Peyer's patch (tissue), 4 donors: ENCODE data around the gene TBC1D25. TPM values are rescaled to one million over a fixed set of nuclear protein-coding genes. Genes with fewer than 3 reads are reported as not detected.
"Not testable (repeated sequence)": the region's sequence is repeated elsewhere in the genome, so short reads cannot be mapped to it uniquely, and the experiment has no call there.

Experiments used
- DNase-seq, 3 donors: peaks; one replicate each; pipeline ENCODE4 v3.0.0-alpha.2; 2017 to 2019
- H3K27ac ChIP-seq, 4 donors: fragments of 200-600 bp; sonication (generic); one replicate each; pipeline ENCODE4 v1.5.1; 2016 to 2019
- H3K27me3 ChIP-seq, 2 donors: fragments of 200-600 bp; sonication (generic); one replicate each; pipeline ENCODE4 v1.5.1; 2019
- H3K36me3 ChIP-seq, 3 donors: fragments of 200-600 bp; sonication (generic); one replicate each; pipeline ENCODE4 v1.5.1; 2016 to 2019
- H3K4me1 ChIP-seq, 4 donors: fragments of 200-600 bp; sonication (generic); one replicate each; pipeline ENCODE4 v1.5.1; 2016 to 2019
- H3K4me3 ChIP-seq, 4 donors: fragments of 200-600 bp; sonication (generic); 1 replicate in 3 of 4; 2 replicates in 1 of 4; pipeline ENCODE4 v1.5.1; 2016 to 2019; ENCODE audit warnings: mild to moderate bottlenecking in 1 of 4
- H3K9me3 ChIP-seq, 4 donors: fragments of 200-600 bp; sonication (generic); one replicate each; pipeline ENCODE4 v1.5.1; 2016 to 2019; ENCODE audit warnings: mild to moderate bottlenecking in 1 of 4
- CTCF ChIP-seq, 6 experiments: fragments of 450-650 bp in 4 of 6; fragments of 200-600 bp in 2 of 6; sonication (generic) in 1 of 6; IDR thresholded peaks; one replicate each; pipeline ENCODE4 v1.5.1; 2017 to 2019; ENCODE audit warnings: antibody characterized with exemption in 6 of 6, mild to moderate bottlenecking in 3 of 6, moderate library complexity in 1 of 6
- POLR2A ChIP-seq, 2 donors: fragments of 450-650 bp; IDR thresholded peaks; one replicate each; pipeline ENCODE4 v1.5.1; 2017; ENCODE audit warnings: antibody characterized with exemption in 2 of 2, mild to moderate bottlenecking in 2 of 2, moderate library complexity in 2 of 2
- total RNA-seq, 4 donors: library from RNA; depleted of rRNA; stranded (reverse); fragments of >200 nt; gene quantifications; one replicate each; pipeline ENCODE4 v1.1.0, GENCODE V29; 2016

TBC1D25 gene
- total RNA-seq, 4 donors from 2014 or later: 9.3 to 14.9 (median 11.3) TPM

GRCh38 chrX:48540480-48540879 is 966 bp downstream of the TBC1D25 start:
- Histone ChIP-seq H3K27ac (peak overlapping the region; percentile 83 to 91 (median 88)), H3K36me3 (no peaks in the 10 kb centered on the region), H3K9me3 (no peaks in the 10 kb centered on the region), H3K4me1 (no peaks in the 10 kb centered on the region), H3K4me3 (peak overlapping the region; percentile 54 to 76 (median 66)), H3K27me3 (no peaks in the 10 kb centered on the region)
- DNase-seq: no peak
- TF ChIP-seq CTCF (IDR thresholded peaks at IDR 0.05): no peak
- no peak for TF ChIP-seq POLR2A (IDR thresholded peaks at IDR 0.05)

- Histone ChIP-seq H3K4me3 (no peak overlapping the region), H3K9me3 (no peaks in the 10 kb centered on the region), H3K27me3 (no peaks in the 10 kb centered on the region), H3K36me3 (no peaks in the 10 kb centered on the region), H3K4me1 (no peaks in the 10 kb centered on the region), H3K27ac (peak overlapping the region in 1 of 4 donors; percentile 83)
- TF ChIP-seq POLR2A (IDR thresholded peaks at IDR 0.05) (no peak), CTCF (IDR thresholded peaks at IDR 0.05) (no peak)
- no peak for DNase-seq
These were observed 1.8 kb downstream of the TBC1D25 start for GRCh38 chrX:48541140-48541814.

GRCh38 chrX:48548871-48549270 is 9.4 kb downstream of the TBC1D25 start:
- Histone ChIP-seq H3K27ac (no peak overlapping the region), H3K36me3 (no peaks in the 10 kb centered on the region), H3K4me3 (no peak overlapping the region), H3K4me1 (no peaks in the 10 kb centered on the region), H3K27me3 (no peaks in the 10 kb centered on the region), H3K9me3 (no peaks in the 10 kb centered on the region)
- no peak for DNase-seq
- TF ChIP-seq POLR2A (IDR thresholded peaks at IDR 0.05) (no peak), CTCF (IDR thresholded peaks at IDR 0.05) (no peak)

- H3K4me3 ChIP-seq, H3K27ac ChIP-seq, H3K27me3 ChIP-seq, H3K9me3 ChIP-seq, H3K4me1 ChIP-seq, DNase-seq: not testable (repeated sequence)
- peaks cover 0 to 19% (median 0%) of the 10 kb centered on the region in 3 donors for H3K36me3 ChIP-seq
These were observed 16.3 kb downstream of the TBC1D25 start for GRCh38 chrX:48555731-48556325.

- no peak for DNase-seq
- no peak for TF ChIP-seq POLR2A (IDR thresholded peaks at IDR 0.05)
- TF ChIP-seq CTCF (IDR thresholded peaks at IDR 0.05): no peak
- H3K4me1 ChIP-seq: no peaks in the 10 kb centered on the region
- no peaks in the 10 kb centered on the region for H3K9me3 ChIP-seq
- no peak overlapping the region for H3K27ac ChIP-seq
- H3K27me3 ChIP-seq: no peaks in the 10 kb centered on the region
- H3K4me3 ChIP-seq: no peak overlapping the region
- peaks cover 0 to 19% (median 0%) of the 10 kb centered on the region in 3 donors for H3K36me3 ChIP-seq
These were observed 18.8 kb downstream of the TBC1D25 start for GRCh38 chrX:48558271-48558670.

GRCh38 chrX:48559636-48560035 is 20.1 kb downstream of the TBC1D25 start:
- DNase-seq: no peak
- Histone ChIP-seq H3K4me3 (no peak overlapping the region), H3K9me3 (no peaks in the 10 kb centered on the region), H3K27ac (no peak overlapping the region), H3K27me3 (no peaks in the 10 kb centered on the region), H3K4me1 (no peaks in the 10 kb centered on the region), H3K36me3 (peaks cover 0 to 19% (median 0%) of the 10 kb centered on the region in 3 donors)
- TF ChIP-seq CTCF (IDR thresholded peaks at IDR 0.05) (no peak), POLR2A (IDR thresholded peaks at IDR 0.05) (no peak)
